Astrocyte (in vitro differentiated cells and primary cell): ENCODE data around the gene TRIM73.
"Not testable (repeated sequence)": the region's sequence is repeated elsewhere in the genome, so short reads cannot be mapped to it uniquely, and the experiment has no call there.

Experiments
- EZH2 ChIP-seq: IDR thresholded peaks from 2 replicates; pipeline ENCODE4 v1.6.1; 2012; ENCODE audit warnings: mild to moderate bottlenecking, low read length, inconsistent platforms; ENCODE audit not compliant: insufficient read depth
- TF ChIP-seq, protein P1 (sequence below): IDR thresholded peaks from 2 replicates; pipeline ENCODE4 v1.5.1; 2011; ENCODE audit warnings: low read depth, mild to moderate bottlenecking, inconsistent platforms, low read length, moderate library complexity; ENCODE audit not compliant: insufficient read depth

DNA sequence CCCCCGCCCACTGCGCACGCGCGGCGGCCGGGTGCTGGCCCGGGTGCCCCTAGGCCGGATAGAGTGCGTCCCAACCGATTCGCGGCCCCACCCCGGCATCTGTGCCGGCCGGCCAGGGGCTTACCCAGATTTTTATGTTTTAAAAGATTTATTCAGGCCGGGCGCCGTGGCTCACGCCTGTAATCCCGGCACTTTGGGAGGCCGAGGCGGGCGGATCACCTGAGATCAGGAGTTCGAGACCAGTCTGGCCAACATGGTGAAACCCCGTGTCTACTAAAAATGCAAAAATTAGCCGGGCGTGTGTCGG is 35.9 kb upstream of the TRIM73 start:
- TF ChIP-seq, protein P1, sequence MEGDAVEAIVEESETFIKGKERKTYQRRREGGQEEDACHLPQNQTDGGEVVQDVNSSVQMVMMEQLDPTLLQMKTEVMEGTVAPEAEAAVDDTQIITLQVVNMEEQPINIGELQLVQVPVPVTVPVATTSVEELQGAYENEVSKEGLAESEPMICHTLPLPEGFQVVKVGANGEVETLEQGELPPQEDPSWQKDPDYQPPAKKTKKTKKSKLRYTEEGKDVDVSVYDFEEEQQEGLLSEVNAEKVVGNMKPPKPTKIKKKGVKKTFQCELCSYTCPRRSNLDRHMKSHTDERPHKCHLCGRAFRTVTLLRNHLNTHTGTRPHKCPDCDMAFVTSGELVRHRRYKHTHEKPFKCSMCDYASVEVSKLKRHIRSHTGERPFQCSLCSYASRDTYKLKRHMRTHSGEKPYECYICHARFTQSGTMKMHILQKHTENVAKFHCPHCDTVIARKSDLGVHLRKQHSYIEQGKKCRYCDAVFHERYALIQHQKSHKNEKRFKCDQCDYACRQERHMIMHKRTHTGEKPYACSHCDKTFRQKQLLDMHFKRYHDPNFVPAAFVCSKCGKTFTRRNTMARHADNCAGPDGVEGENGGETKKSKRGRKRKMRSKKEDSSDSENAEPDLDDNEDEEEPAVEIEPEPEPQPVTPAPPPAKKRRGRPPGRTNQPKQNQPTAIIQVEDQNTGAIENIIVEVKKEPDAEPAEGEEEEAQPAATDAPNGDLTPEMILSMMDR: not testable (repeated sequence)
- TF ChIP-seq EZH2: not testable (repeated sequence)
